VCaP (cell line): ENCODE data around the gene HEBP1.
A peak's percentile ranks its signal among the peaks of the same experiment; 100 is the strongest.

ENCODE experiments used
- H3K27ac ChIP-seq: fragments of 450-650 bp; 2 replicates; pipeline ENCODE4 v1.5.1; 2017
- CTCF ChIP-seq: fragments of 450-650 bp; conservative IDR thresholded peaks from 2 replicates; pipeline ENCODE4 v1.5.1; 2017; ENCODE audit warnings: mild to moderate bottlenecking, moderate library complexity

Gene HEBP1

GRCh38 chr12:12960639-12961209 is 39.3 kb downstream of the HEBP1 start:
- TF ChIP-seq CTCF: no peak
- no peak overlapping the region for H3K27ac ChIP-seq

GRCh38 chr12:12958886-12959285 is 41.2 kb downstream of the HEBP1 start:
- no peak for TF ChIP-seq CTCF
- H3K27ac ChIP-seq: no peak overlapping the region

- TF ChIP-seq CTCF: no peak
- H3K27ac ChIP-seq: peak overlapping the region; percentile 64
Measured at GRCh38 chr12:12954878-12955625, 45.0 kb downstream of the HEBP1 start.

- TF ChIP-seq CTCF: no peak
- H3K27ac ChIP-seq: peak overlapping the region; percentile 64
Measured at GRCh38 chr12:12954356-12954755, 45.7 kb downstream of the HEBP1 start.

GRCh38 chr12:12952036-12952435 is 48.0 kb downstream of the HEBP1 start, which contains the start of gene GPRC5D:
Gene GPRC5D, minus strand, starts transcription at chr12:12952170. Its CDS starts 1,786 bp downstream, at chr12:12950384.
- H3K27ac ChIP-seq: no peak within 1 kb of the TSS
- no peak for TF ChIP-seq CTCF

- no peak for TF ChIP-seq CTCF
- no peak overlapping the region for H3K27ac ChIP-seq
Measured at GRCh38 chr12:12951504-12951903, 48.6 kb downstream of the HEBP1 start.

GRCh38 chr12:12947902-12948301 is 52.2 kb downstream of the HEBP1 start:
- no peak for TF ChIP-seq CTCF
- H3K27ac ChIP-seq: no peak overlapping the region
